ENCODE results near the gene ZDHHC12. TPM values are rescaled to one million over a fixed set of nuclear protein-coding genes. Genes with fewer than 3 reads are reported as not detected.
A peak's percentile ranks its signal among the peaks of the same experiment; 100 is the strongest.

The ZDHHC12 gene
- total and polyA plus RNA-seq, 8 donors = 18.3 to 56.9 (median 26.8) TPM

- DNase-seq = no peak
- TF ChIP-seq CTCF (IDR thresholded peaks at IDR 0.05) = no peak
- H3K36me3 ChIP-seq = no peaks in the 10 kb centered on the region
Observed at GRCh38 chr9:128732576-128732975, 8.6 kb upstream of the ZDHHC12 start.

GRCh38 chr9:128731691-128732090 lies 7.8 kb upstream of the ZDHHC12 start:
- Histone ChIP-seq H3K4me3 (no peak overlapping the region), H3K27ac (no peak overlapping the region), H3K4me1 (no peaks in the 10 kb centered on the region), H3K27me3 (no peaks in the 10 kb centered on the region), H3K9me3 (no peaks in the 10 kb centered on the region), H3K36me3 (no peaks in the 10 kb centered on the region)
- WGBS, 2 donors = 77 to 79% methylated on average over 9 of the region's 9 CpGs
- TF ChIP-seq CTCF (IDR thresholded peaks at IDR 0.05) = no peak
- no peak for ATAC-seq
- DNase-seq = peak in 1 of 6 donors; percentile 60
- intact Hi-C loops (cut with DNase I) = no loop called here
- FAIRE-seq = no peak

More at GRCh38 chr9:128732576-128732975, 8.6 kb upstream of the ZDHHC12 start:
- ATAC-seq = no peak
- H3K4me1 ChIP-seq = no peaks in the 10 kb centered on the region
- intact Hi-C loops (cut with DNase I) = no loop called here
- H3K4me3 ChIP-seq = no peak overlapping the region
- H3K27me3 ChIP-seq = no peaks in the 10 kb centered on the region
- FAIRE-seq = no peak
- WGBS, 2 donors = 79 to 81% methylated on average over 13 of the region's 13 CpGs
- H3K27ac ChIP-seq = no peak overlapping the region
- no peaks in the 10 kb centered on the region for H3K9me3 ChIP-seq

GRCh38 chr9:128731093-128731492 lies 7.2 kb upstream of the ZDHHC12 start:
- Histone ChIP-seq H3K36me3 (no peaks in the 10 kb centered on the region), H3K9me3 (no peaks in the 10 kb centered on the region), H3K27me3 (no peaks in the 10 kb centered on the region), H3K4me3 (no peak overlapping the region), H3K27ac (no peak overlapping the region), H3K4me1 (no peaks in the 10 kb centered on the region)
- DNase-seq (no peak), FAIRE-seq (no peak), ATAC-seq (no peak)
- intact Hi-C loops (cut with DNase I) = no loop called here
- WGBS, 2 donors = 90 to 92% methylated on average over 13 of the region's 13 CpGs
- no peak for TF ChIP-seq CTCF (IDR thresholded peaks at IDR 0.05)

- no peak for DNase-seq
- no peaks in the 10 kb centered on the region for H3K36me3 ChIP-seq
- intact Hi-C loops (cut with DNase I) = no loop called here
Observed at GRCh38 chr9:128729766-128730517, 6.0 kb upstream of the ZDHHC12 start.

More at GRCh38 chr9:128729766-128730517, 6.0 kb upstream of the ZDHHC12 start:
- 93% methylated on average over 27 of the region's 27 CpGs for WGBS, 2 donors
- TF ChIP-seq CTCF (IDR thresholded peaks at IDR 0.05) = no peak
- no peak overlapping the region for H3K27ac ChIP-seq
- H3K9me3 ChIP-seq = no peaks in the 10 kb centered on the region
- H3K4me1 ChIP-seq = no peaks in the 10 kb centered on the region
- FAIRE-seq = no peak
- no peak overlapping the region for H3K4me3 ChIP-seq
- no peak for ATAC-seq
- no peaks in the 10 kb centered on the region for H3K27me3 ChIP-seq

All from pancreas (tissue), 10 donors.